Breast epithelium (tissue), 4 donors: Measurements from ENCODE around the gene SHROOM1. TPM values are rescaled to one million over a fixed set of nuclear protein-coding genes. Genes with fewer than 3 reads are reported as not detected.

ENCODE experiments used
- DNase-seq, 2 donors: peaks; one replicate each; pipeline ENCODE4 v3.0.0-alpha.2; 2019; ENCODE audit warnings: low spot score in 2 of 2
- H3K27ac ChIP-seq, 2 donors: fragments of 200-600 bp; sonication (generic) in 1 of 2; one replicate each; pipeline ENCODE4 v1.5.1; 2016 to 2019; ENCODE audit warnings: mild to moderate bottlenecking in 1 of 2
- H3K27me3 ChIP-seq, 2 donors: fragments of 200-600 bp; sonication (generic) in 1 of 2; one replicate each; pipeline versions ENCODE4 v1.5.1 to v1.6.0; 2017 to 2019; ENCODE audit warnings: control low read depth in 1 of 2, mild to moderate bottlenecking in 1 of 2
- H3K36me3 ChIP-seq: fragments of 200-600 bp; one replicate; pipeline ENCODE4 v1.5.1; 2019
- H3K4me1 ChIP-seq, 2 donors: fragments of 200-600 bp; sonication (generic); one replicate each; pipeline ENCODE4 v1.5.1; 2016 to 2019; ENCODE audit warnings: control low read depth in 1 of 2
- H3K4me3 ChIP-seq, 3 donors: fragments of 200-600 bp; sonication (generic); 1 replicate in 2 of 3; 2 replicates in 1 of 3; pipeline ENCODE4 v1.5.1; 2016 to 2019; ENCODE audit warnings: mild to moderate bottlenecking in 3 of 3, moderate library complexity in 2 of 3
- H3K9me3 ChIP-seq, 2 donors: fragments of 200-600 bp; sonication (generic) in 1 of 2; one replicate each; pipeline ENCODE4 v1.5.1; 2016 to 2019; ENCODE audit warnings: control low read depth in 1 of 2
- CTCF ChIP-seq, 3 donors: fragments of 450-650 bp; IDR thresholded peaks; one replicate each; pipeline ENCODE4 v1.5.1; 2016 to 2017; ENCODE audit warnings: antibody characterized with exemption in 3 of 3, mild to moderate bottlenecking in 3 of 3, moderate library complexity in 3 of 3
- POLR2A ChIP-seq: fragments of 450-650 bp; IDR thresholded peaks from one replicate; pipeline ENCODE4 v1.6.1; 2016; ENCODE audit warnings: antibody characterized with exemption, mild to moderate bottlenecking, moderate library complexity
- POLR2AphosphoS5 ChIP-seq, 3 donors: sonication (generic); formaldehyde crosslinking; IDR thresholded peaks; one replicate each; pipeline ENCODE4 v1.6.1; 2017; ENCODE audit warnings: antibody characterized with exemption in 3 of 3
- intact Hi-C: fragments of 100-400 bp; cut with DNase I; formaldehyde crosslinking; loops from one replicate; pipeline ENCODE4 v1.15.1; 2023; ENCODE audit warnings: low total_unique reads
- total RNA-seq, 3 donors: library from RNA; depleted of rRNA; stranded (reverse); fragments of >200 nt; gene quantifications; one replicate each; pipeline ENCODE4 v1.1.0, GENCODE V29; 2016

The SHROOM1 gene
- total RNA-seq, 3 donors from 2014 or later = 2.4 to 12.6 (median 9.5) TPM

GRCh38 chr5:132825033-132825833 is 5.2 kb downstream of the SHROOM1 start:
- H3K9me3 ChIP-seq = no peaks in the 10 kb centered on the region
- intact Hi-C loops = no loop called here
- no peaks in the 10 kb centered on the region for H3K27me3 ChIP-seq
- no peaks in the 10 kb centered on the region for H3K4me1 ChIP-seq
- no peak for DNase-seq
- no peak overlapping the region for H3K27ac ChIP-seq
- no peaks in the 10 kb centered on the region for H3K36me3 ChIP-seq
- no peak overlapping the region for H3K4me3 ChIP-seq
- TF ChIP-seq POLR2AphosphoS5 (IDR thresholded peaks at IDR 0.05) = no peak
- no peak for TF ChIP-seq POLR2A
- TF ChIP-seq CTCF (IDR thresholded peaks at IDR 0.05) = no peak

GRCh38 chr5:132824426-132824825 is 6.0 kb downstream of the SHROOM1 start:
- DNase-seq = no peak
- H3K27ac ChIP-seq = no peak overlapping the region
- H3K4me3 ChIP-seq = no peak overlapping the region
- no peaks in the 10 kb centered on the region for H3K4me1 ChIP-seq
- TF ChIP-seq CTCF (IDR thresholded peaks at IDR 0.05) (no peak), POLR2A (no peak), POLR2AphosphoS5 (IDR thresholded peaks at IDR 0.05) (no peak)
- intact Hi-C loops = no loop called here
- H3K9me3 ChIP-seq = no peaks in the 10 kb centered on the region
- no peaks in the 10 kb centered on the region for H3K27me3 ChIP-seq
- H3K36me3 ChIP-seq = no peaks in the 10 kb centered on the region

- DNase-seq = no peak
- H3K27ac ChIP-seq = no peak overlapping the region
- no peaks in the 10 kb centered on the region for H3K9me3 ChIP-seq
- no peaks in the 10 kb centered on the region for H3K4me1 ChIP-seq
- no peaks in the 10 kb centered on the region for H3K36me3 ChIP-seq
- intact Hi-C loops = no loop called here
- peak overlapping the region in 2 of 3 donors; percentile 37 to 42 for H3K4me3 ChIP-seq
- H3K27me3 ChIP-seq = no peaks in the 10 kb centered on the region
- TF ChIP-seq POLR2A (no peak), POLR2AphosphoS5 (IDR thresholded peaks at IDR 0.05) (no peak), CTCF (IDR thresholded peaks at IDR 0.05) (no peak)
Measured at GRCh38 chr5:132823481-132824050, 6.9 kb downstream of the SHROOM1 start.

- intact Hi-C loops = no loop called here
- Histone ChIP-seq H3K9me3 (no peaks in the 10 kb centered on the region), H3K36me3 (no peaks in the 10 kb centered on the region), H3K4me1 (no peaks in the 10 kb centered on the region), H3K27ac (no peak overlapping the region), H3K27me3 (no peaks in the 10 kb centered on the region), H3K4me3 (peak overlapping the region in 2 of 3 donors; percentile 37 to 42)
- no peak for DNase-seq
- TF ChIP-seq POLR2AphosphoS5 (IDR thresholded peaks at IDR 0.05) (no peak), CTCF (IDR thresholded peaks at IDR 0.05) (no peak), POLR2A (no peak)
Measured at GRCh38 chr5:132822650-132823480, 7.6 kb downstream of the SHROOM1 start.
